ENCODE measurements around the gene SHMT1.

SHMT1 gene

DNA sequence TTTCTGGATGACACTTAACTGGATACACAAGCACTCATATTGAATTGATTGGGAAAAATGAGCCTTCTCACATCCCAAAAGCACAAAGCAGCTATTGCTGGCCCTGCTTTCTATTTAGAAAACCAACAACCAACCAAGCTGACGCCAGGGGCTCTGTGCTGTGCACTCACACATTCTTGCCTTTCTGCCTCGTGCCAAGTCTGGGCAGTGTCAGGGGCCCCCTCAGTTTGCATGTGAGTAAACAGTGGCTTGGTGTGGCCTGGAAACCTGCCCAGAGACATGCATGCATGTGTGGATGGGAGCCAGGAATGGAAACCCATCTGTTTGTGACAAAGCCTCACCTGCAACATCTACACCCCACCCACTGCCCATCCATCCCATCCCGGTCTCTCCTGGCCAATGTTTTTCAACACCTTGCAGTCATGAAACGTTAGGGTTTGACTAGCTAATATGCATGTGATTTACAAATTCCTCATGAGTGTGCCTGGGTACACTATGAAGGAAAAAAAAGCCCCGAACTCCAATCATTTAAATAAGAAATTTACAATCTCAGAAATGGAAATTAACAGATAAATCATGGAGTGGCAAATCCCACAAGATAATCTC, 82.5 kb downstream of the SHMT1 start:
- no peak for DNase-seq

GRCh38 chr17:18280249-18280648, 83.1 kb downstream of the SHMT1 start:
- DNase-seq, result no peak

- DNase-seq, result no peak
Measured at GRCh38 chr17:18278867-18279266, 84.5 kb downstream of the SHMT1 start.

Data from NCI-H2227 treated with DMSO at 0.1 percent for 48 hours (cell line).